RKO (cell line): ENCODE results near the gene PLAAT2.
A peak's percentile ranks its signal among the peaks of the same experiment; 100 is the strongest.
"Not testable (repeated sequence)": the region's sequence is repeated elsewhere in the genome, so short reads cannot be mapped to it uniquely, and the experiment has no call there.

Source experiments
- DNase-seq: peaks from one replicate; pipeline ENCODE4 v3.0.0-alpha.2; 2016; ENCODE audit warnings: low spot score

The PLAAT2 gene

DNA sequence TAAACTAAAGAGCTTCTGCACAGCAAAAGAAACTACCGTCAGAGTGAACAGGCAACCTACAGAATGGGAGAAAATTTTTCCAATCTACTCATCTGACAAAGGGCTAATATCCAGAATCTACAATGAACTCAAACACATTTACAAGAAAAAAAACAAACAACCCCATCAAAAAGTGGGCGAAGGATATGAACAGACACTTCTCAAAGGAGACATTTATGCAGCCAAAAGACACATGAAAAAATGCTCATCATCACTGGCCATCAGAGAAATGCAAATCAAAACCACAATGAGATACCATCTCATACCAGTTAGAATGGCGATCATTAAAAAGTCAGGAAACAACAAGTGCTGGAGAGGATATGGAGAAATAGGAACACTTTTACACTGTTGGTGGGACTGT, 15.7 kb upstream of the PLAAT2 start:
- DNase-seq: not testable (repeated sequence)

DNA sequence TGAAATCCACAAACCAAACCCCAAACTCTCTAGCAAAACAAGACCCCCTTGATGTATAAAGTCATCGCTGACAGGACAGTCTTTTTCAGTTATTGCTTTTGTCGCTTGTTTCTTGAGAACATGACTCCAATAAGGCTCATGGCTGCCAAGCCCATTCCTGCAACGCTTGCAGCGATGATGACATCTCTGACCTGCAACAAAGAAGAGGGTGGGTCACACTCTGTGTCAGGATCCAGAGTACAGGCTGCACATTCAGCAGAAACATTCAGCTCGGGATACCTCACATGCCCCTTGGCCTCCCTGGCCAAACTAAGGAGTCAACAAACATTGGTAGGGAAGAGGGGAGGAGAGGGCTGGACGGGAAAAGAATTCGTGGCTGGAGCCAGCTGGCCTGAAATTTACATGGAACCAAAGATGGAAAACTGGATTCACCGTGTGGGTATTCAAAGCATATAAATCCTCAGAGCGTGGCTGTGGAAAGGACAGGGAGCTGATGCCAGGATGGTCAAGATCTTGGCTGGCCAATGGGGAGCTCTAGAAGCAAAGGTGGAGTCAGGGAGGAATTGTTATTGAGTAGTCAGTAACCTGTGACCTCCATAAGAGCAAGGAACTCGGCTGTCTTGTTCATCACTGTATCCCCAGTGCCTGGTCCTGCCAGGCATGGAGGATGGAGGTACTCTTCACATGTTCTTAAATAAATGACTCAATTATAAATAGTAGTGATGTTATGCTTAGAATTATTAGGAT, 11.8 kb upstream of the PLAAT2 start:
- DNase-seq: no peak

DNA sequence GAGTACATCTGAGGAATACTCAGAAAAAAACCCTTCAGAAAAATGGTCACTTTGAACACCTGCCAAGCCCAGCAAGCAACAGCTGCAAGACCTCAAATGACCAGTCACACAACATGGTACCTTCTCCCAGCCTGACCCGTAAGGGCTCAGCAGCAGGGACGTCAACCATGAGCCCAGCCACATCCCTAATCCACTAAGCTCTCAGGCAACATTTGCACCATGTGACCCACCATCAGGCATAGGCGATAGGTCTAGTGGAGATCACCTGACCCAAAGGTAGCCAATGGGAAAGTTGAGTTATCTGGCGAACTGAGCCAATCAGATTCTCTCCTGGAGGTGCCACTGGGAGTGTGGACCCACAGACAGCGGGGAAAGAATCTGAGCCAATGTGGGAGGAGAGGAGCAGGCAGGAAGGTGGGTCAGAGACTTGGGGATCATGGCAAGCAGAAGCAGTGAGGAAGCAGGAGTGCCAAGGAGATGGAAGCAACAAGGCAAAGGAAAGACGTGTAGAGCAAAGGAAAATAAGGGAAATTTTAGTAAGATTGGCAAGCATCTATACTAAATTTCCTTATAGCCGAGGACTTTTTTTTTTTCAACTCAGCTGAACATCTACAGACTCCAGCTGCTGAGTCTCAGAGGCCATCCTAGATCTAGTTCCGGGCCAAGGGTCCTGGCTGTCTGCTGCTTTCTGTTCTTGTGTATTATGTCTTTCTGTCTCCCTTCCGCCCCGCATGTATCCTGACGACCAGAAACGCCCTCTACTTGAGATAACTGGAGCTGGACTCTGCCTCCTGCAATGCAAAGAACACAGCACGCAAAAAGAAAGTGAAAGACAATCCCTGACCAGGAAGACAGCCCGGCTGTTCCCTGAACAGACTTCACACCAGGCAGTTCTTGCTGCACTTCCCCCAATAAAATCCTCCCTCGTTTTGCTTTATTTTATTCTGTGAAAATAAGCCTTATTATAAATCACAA, 11.0 kb upstream of the PLAAT2 start:
- DNase-seq: no peak

DNA sequence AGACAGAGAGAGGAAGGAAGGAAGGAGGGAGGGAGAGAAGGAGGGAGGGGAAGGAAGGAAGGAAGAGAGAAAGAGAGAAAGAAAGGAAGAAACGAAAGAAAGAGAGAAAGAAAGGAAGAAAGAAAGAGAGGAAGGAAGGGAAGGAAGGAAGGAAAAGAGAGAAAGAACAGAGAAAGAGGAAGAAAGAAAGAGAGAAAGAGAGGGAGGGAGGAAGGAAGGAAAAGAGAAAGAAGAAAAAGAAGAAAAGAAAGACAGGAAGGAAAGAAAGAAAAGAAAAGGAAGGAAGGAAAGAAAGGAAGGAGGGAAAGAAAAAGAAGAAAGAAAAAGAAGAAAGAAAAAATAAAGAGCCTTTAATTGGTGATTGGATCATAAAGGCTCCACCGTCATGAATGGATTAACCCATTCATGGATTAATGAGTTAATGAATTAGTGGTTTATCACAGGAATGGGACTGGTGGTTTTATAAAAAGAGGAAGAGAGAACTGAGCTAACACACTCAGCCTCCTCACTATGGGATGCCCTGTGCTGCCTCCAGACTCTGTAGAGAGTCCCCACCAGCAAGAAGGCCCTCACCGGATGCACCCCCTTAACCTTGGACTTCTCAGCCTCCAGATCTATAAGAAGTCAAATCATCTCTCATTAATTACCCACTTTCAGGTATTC, 9.0 kb upstream of the PLAAT2 start:
- DNase-seq: no peak

DNA sequence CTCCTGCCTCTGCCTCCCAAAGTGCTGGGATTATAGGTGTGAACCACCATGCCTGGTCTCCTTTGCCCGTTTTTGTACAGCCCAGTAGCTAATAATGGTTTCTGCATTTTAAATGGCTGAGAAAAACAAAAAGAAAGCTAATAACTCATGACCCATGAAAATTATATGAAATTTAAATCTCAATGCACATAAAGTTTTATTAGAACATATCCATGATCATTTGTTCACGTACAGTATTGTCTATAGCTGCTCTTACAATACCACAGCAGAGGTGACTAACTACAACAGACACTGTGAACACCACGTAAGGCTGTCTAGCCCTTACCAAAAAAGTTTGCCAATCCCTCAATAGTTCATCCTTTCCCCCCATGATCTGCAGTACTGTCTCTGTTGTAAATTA, 6.4 kb upstream of the PLAAT2 start:
- DNase-seq: no peak

DNA sequence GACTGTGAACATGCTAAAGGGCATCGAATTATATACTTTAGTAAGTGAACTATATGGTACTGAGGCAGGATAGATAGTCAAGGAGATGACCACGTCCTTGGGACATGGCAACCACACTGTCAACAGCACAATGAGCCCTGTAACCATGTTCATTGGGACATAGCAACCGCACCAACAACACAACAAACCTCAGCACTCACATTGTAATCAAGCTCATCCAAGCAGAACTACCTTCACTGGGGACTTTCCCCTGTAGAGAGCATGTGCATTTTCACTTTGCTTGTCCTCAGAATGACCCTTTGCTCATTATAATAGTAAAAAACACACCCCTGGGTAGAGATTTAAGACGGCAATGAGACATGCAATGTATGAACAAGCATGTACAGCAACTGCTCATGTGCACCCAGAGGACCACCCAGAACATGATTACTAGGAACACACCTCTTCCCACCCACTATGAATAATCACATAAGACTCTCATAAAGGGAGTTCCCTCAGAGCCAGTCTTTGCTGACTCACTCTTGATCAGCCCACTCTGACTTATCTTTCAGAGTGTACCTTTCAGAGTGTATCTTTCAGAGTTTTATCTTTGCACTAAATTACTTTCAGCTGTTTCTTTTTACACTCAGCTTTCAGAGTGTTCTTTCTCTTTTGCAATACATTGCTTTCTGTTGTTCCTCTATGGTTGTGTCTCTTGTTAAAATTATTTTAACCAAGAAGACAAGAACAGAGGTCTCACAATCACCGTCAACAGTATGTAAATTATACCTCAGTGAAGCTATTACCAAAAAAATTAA, 4.1 kb upstream of the PLAAT2 start:
- DNase-seq: peak; percentile 71

DNA sequence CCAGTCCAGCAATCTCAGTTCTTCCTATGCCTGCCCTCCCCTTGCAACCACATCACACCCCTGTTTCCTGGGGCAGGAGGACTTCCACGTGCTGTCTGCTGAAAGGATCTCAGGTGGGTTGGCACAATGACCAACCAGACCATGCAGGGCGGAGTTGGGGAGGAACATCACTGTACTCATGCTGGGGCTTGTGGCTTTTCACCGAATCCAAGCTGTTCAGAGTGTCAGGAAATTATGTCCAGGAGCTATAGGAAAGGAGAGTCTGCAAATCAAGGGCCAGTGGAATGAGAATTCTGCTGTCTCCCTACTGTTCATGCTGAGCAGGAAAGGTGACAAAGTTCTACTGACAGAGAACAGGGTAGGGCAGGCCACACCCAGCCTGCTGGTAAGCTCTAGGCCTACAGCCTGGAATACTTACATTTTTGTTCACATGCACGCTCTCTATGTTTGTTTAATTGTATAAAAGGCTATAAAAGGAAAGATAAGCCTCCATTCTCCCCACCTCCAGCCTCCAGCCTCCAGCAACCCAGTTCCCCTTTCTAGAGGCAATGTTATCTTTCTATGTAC, 1.7 kb upstream of the PLAAT2 start:
- DNase-seq: no peak

DNA sequence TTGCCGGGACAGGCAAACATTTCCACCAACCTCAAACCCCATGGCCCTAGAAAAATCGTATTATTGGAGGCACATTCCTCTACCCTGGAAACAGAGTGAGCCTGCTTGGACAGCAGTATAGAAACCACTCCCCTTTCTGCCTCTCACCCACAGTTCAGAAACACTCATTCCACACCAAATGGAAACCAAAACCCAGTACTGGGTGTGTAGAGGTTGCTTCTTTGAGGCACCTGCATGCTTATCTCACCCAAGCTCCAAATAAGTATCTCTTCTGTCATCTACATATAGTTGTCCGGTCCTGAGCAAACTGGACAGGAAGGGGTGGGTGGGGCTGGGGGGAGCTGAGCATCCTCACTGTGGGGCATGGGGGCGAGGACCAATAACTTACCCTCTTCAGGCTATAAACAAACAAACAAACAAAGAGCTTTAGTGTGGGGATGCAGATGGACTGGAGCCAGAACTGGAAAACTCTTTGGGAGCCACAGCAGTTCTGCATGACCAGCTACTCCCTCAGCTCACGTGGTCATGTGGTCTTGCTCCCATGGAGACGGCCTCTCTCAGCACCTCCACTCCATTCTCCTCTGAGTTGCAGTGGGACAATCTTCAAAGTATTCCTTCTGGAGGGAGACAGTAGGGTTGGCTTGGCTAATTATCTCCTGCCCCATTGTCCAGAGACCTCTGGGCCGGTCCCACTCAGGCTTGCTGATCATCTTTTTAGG, 1.0 kb upstream of the PLAAT2 start:
- DNase-seq: no peak

DNA sequence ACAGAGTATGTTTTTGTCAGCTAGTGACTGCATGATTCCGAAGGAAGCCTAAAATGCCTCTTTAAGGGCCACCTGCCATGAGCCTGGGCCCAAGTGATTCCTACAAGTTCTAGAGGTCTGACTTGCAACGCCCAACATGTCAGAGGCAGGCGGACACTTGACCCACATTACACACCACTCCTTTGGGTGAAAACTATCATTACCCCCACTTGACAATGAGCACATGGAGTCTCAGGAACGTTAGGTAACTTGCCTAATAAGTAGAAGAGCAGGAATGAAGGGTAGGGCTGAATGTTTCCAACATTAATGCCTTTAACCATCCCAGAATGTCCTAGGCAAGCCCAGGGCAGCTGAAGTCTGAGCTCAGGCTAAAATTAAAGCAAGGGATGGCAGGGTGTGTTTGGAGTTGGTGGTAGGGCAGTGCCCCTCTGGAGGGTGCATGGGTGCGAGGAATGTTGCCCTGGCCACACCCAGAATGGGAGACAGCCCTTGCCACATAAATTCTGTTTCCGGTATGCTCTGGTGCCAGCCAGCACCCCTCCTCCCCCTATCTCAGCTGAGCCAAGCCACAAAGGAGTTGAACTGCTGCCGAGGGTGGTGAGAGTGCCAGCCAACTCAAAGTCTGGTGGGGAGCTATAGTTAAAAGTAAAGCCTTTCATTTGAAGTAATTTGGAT, 2.5 kb downstream of the PLAAT2 start:
- no peak for DNase-seq

DNA sequence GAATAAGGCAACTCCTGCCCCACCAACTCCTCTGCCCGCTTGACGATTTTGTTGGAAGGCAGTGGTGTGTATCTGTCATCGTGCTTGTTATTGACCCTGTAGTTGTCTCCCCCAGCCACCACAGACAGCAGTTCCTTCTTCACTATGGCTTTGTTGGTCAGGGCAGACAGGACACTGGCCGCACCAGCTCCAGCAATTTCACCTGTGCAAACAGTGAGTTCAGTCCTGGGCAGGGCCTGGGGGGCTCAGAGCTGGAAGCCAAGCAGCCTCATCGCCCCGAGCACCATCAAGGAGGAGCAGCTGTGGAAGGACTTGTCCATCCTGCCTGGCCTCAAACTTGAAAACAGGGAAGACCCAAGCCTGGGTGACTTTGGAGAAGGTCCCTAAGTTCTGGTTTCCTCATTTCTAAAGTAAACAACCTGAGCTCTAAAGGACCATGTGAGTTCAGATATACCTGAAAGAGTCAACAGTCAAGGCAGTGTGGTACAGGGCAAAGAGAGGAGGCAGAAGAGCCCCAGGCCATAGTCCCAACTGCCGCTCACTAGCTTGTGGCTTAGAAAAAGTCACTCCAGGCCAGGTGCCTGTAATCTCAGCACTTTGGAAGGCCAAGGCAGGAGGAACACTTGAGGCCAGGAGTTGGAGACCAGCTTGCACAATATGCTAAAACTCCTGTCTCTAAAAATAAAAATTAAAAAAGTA, 4.6 kb downstream of the PLAAT2 start:
- no peak for DNase-seq

DNA sequence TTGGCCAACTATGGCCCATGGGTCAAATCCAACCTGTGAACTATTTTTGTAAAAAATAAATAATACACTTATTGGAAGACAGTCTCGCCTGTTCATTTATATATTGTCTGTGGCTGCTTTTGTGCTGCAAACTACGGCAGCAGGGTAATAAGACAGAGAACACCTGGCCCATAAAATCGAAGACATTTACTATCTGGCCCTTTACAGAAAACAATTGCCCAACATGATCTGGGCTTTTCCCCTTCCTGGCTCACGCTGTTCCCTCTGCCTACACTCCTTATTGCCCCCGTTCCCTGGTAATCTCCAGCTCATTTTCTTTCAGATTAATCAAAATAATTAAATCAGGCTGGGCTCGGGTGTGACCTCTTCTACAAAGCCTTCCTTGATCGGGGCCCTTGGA, 5.6 kb downstream of the PLAAT2 start:
- DNase-seq: no peak

DNA sequence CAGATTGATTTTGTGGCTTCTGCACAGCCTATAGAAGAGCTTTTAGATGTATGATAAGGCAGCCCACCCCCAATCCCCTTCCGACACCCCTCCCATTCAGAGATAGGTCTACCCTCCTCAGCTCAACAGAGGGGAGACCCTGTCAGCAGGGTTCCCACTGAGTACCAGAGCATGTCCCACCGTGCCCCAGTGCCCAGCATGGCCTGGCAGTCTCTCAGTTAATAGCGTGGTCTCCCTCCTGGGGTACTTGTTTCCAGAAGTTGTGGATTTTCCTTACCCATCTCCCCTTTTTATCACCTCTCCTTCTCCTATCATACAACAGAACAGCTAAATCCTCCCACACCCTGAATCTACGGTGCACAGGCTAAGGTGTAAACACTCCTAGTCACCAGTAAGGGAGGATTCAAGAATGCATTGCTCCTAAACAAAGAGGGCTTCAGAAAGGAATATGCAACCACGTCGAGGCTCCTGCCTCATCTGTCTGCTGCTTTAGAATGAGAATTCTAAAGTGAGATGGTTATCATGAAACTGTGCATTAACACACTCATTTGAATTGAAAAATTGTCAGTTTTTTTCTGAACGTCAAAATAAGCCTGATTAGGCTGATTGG, 6.7 kb downstream of the PLAAT2 start:
- DNase-seq: no peak

DNA sequence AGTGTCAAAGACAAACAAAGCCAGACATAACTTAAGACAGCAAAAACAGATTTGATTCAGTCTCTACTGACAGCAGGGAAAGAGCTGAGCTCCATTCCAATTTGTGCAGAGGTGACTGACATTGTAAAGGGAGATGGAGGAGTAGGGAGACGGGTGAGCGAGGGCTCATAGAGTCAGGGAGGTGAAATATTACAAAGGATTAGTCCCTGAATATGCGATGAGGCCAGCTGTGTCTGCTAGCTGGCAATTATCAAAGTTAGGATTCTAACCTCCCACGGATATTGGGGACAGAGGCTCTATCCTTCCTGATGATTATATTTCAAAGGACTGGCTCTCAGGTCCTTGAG, 8.3 kb downstream of the PLAAT2 start:
- no peak for DNase-seq

DNA sequence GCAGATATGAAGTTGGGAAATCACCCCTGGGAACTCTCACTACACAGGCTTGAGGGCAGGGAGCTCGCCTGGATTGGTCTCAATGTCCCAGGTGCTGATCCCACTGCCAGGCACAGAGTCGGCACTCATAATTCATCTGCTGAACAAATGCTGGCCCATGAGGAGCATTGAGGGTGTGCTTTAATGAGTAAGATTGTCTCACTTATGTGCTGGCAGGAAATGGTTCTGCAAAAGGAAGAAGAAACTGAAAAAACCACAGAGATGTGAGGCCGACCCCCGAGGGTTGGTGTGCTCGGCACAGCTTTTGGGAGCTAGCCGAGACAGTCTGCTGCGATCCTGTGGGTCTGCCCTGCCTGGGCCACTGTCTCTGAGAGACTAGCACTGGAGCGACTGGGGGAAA, 9.4 kb downstream of the PLAAT2 start:
- no peak for DNase-seq

DNA sequence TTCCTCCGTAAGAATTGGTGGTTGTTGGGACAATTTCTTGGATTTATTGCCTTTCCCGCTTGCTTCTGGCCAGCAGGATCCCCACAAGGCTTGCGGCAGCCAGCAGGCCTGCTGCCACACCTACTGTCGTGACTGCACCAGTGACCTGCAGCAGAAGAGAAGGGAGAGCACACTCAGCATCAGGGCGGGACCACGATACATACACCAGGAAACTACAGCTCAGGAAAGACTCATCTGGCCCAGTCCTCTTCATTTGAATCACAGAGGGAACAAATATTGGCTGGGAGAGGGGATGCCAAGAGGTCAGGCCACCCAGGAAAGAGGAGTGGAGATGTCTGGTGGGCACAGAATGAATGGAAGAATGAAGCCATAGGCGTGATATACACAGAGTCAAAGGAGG, 10.3 kb downstream of the PLAAT2 start:
- DNase-seq: no peak

DNA sequence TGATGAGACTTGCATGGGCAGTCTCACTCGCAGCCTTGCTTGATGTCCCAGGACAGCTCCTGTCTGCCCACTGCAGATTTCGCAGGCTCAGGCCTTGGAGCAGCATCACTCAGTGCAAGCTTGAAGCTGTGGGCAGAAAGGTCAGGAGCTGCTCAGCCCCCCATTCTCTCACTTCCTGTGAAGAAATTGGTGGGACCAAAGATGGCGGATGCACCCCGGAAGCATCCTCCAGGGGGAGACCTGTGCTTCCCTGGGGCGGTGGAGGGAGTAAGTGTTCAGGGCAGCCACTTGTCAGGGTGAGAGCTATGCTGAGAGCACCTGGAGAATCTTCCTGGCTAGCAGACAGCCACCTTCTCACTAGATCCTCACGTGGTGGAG, 11.3 kb downstream of the PLAAT2 start:
- no peak for DNase-seq

DNA sequence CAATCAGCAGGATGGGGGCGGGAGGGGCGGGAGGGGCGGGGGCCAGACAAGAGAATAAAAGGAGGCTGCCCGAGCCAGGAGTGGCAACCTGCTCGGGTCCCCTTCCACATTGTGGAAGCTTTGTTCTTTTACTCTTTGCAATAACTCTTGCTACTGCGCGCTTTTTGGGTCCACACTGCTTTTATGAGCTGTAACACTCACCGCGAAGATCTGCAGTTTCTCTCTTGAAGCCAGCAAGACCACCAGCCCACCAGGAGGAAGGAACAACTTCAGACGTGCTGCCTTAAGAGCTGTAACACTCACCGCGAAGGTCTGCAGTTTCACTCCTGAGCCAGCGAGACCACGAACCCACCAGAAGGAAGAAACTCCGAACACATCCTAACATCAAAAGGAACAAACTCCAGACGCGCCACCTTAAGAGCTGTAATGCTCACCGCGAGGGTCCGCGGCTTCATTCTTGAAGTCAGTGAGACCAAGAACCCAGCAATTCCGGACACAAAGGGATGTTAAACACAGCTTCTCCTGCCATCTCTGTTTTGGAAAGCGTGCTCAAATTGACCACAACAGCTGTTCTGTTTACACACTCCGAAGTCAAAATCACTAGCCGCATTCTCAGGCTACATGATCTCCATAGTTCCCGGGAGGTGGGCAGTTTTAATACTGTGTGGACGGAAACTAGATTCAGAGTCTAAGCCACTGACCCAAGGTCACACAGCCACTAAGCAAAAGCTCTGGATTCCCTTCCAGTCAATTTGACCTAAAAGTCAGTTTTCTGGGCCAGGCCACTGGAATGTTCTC, 11.9 kb downstream of the PLAAT2 start:
- no peak for DNase-seq

DNA sequence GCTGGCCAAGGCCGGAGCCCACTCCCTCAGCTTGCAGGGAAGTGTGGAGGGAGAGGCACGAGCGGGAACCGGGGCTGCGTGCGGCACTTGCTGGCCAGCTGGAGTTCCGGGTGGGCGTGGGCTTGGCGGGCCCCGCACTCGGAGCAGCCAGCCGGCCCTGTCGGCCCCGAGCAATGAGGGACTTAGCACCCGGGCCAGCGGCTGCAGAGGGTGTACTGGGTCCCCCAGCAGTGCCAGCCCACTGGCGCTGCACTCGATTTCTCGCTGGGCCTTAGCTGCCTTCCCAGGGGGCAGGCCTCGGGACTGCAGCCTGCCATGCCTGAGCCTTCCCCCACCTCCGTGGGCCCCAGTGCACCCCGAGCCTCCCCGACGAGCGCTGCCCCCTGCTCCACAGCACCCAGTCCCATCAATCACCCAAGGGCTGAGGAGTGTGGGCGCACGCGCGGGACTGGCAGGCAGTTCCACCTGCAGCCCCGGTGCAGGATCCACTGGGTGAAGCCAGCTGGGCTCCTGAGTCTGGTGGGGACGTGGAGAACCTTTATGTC, 13.0 kb downstream of the PLAAT2 start:
- not testable (repeated sequence) for DNase-seq
